Epithelial cell of prostate (primary cell): ENCODE data around the gene TSPAN16.

ENCODE experiments used
- DNase-seq: peaks from one replicate; pipeline ENCODE4 v3.0.0-alpha.2; 2011; ENCODE audit warnings: low read depth, low spot score
- H3K27ac ChIP-seq: fragments of 450-650 bp; 2 replicates; pipeline ENCODE4 v1.5.1; 2017; ENCODE audit warnings: mild to moderate bottlenecking

The TSPAN16 gene

GRCh38 chr19:11364296-11364904, 68.4 kb downstream of the TSPAN16 start:
- H3K27ac ChIP-seq: no peak overlapping the region
- no peak for DNase-seq

- DNase-seq: no peak
- H3K27ac ChIP-seq: no peak overlapping the region
Measured at GRCh38 chr19:11364935-11365334, 69.0 kb downstream of the TSPAN16 start.
